ENCODE measurements around the gene SPATA24. TPM values are rescaled to one million over a fixed set of nuclear protein-coding genes. Genes with fewer than 3 reads are reported as not detected.

SPATA24 gene
- polyA plus RNA-seq, 2 of the 4 experiments (the other 2 are of a cell fraction) = 5.7 to 6.9 TPM

DNA sequence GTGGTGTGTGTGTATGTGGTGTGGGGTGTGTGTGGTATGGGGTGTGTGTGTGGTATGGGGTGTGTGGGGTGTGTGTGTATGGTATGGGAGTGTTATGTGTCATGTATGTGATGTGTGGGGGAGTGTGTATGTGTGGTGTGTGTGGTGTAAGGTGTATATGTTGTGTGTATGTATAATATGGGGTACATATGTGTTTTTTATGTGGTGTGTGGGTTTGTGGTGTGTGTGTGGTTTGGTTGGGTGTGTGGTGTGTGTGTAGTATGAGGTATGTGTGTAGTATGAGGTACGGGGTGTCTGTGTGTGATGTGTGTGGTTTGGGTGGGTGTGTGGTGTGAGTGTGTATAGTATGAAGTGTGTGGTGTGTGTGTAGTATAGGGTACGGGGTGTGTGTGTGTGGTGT is 47.3 kb upstream of the SPATA24 start:
- no peak for ATAC-seq
- CTCF ChIA-PET = interaction anchor here (0.7 to 1.0 kb wide), 2 partner anchors 20 to 34 kb away, joined by 4 read pairs; no protein-coding TSS in a partner anchor
- Histone ChIP-seq H3K4me3 (no peak overlapping the region), H3K4me2 (no peak overlapping the region), H3K9me3 (no peaks in the 10 kb centered on the region), H3K27ac (no peak overlapping the region), H3K4me1 (no peaks in the 10 kb centered on the region)
- TF ChIP-seq, protein P1, sequence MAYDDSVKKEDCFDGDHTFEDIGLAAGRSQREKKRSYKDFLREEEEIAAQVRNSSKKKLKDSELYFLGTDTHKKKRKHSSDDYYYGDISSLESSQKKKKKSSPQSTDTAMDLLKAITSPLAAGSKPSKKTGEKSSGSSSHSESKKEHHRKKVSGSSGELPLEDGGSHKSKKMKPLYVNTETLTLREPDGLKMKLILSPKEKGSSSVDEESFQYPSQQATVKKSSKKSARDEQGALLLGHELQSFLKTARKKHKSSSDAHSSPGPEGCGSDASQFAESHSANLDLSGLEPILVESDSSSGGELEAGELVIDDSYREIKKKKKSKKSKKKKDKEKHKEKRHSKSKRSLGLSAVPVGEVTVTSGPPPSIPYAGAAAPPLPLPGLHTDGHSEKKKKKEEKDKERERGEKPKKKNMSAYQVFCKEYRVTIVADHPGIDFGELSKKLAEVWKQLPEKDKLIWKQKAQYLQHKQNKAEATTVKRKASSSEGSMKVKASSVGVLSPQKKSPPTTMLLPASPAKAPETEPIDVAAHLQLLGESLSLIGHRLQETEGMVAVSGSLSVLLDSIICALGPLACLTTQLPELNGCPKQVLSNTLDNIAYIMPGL (CRISPR knock-in tag; IDR thresholded peaks at IDR 0.05; ENCODE audit: borderline replicate concordance) = no peak
- TF ChIP-seq SMC3 (IDR thresholded peaks at IDR 0.05) (no peak), POLR2AphosphoS2 (conservative IDR thresholded peaks at IDR 0.05; ENCODE audit: low read length) (no peak), NPAS2 (CRISPR knock-in tag; IDR thresholded peaks at IDR 0.05; ENCODE audit: borderline replicate concordance) (no peak), CEBPB (IDR thresholded peaks at IDR 0.05) (no peak), TP53 (CRISPR knock-in tag; IDR thresholded peaks at IDR 0.05) (no peak), RARB (CRISPR knock-in tag; IDR thresholded peaks at IDR 0.05) (no peak), FOSL2 (IDR thresholded peaks at IDR 0.05) (no peak), FOSL2 (CRISPR knock-in tag; IDR thresholded peaks at IDR 0.05) (no peak), CBX8 (IDR thresholded peaks at IDR 0.05) (no peak), ESRRA (IDR thresholded peaks at IDR 0.05; ENCODE audit: borderline replicate concordance, low read length) (no peak), MYC (IDR thresholded peaks at IDR 0.05; ENCODE audit: borderline replicate concordance, low read length) (no peak), PHF8 (IDR thresholded peaks at IDR 0.05; ENCODE audit: borderline replicate concordance, low read depth) (no peak), HOXA7 (CRISPR knock-in tag; IDR thresholded peaks at IDR 0.05) (no peak)
- TF ChIP-seq, protein P2, sequence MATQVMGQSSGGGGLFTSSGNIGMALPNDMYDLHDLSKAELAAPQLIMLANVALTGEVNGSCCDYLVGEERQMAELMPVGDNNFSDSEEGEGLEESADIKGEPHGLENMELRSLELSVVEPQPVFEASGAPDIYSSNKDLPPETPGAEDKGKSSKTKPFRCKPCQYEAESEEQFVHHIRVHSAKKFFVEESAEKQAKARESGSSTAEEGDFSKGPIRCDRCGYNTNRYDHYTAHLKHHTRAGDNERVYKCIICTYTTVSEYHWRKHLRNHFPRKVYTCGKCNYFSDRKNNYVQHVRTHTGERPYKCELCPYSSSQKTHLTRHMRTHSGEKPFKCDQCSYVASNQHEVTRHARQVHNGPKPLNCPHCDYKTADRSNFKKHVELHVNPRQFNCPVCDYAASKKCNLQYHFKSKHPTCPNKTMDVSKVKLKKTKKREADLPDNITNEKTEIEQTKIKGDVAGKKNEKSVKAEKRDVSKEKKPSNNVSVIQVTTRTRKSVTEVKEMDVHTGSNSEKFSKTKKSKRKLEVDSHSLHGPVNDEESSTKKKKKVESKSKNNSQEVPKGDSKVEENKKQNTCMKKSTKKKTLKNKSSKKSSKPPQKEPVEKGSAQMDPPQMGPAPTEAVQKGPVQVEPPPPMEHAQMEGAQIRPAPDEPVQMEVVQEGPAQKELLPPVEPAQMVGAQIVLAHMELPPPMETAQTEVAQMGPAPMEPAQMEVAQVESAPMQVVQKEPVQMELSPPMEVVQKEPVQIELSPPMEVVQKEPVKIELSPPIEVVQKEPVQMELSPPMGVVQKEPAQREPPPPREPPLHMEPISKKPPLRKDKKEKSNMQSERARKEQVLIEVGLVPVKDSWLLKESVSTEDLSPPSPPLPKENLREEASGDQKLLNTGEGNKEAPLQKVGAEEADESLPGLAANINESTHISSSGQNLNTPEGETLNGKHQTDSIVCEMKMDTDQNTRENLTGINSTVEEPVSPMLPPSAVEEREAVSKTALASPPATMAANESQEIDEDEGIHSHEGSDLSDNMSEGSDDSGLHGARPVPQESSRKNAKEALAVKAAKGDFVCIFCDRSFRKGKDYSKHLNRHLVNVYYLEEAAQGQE (IDR thresholded peaks at IDR 0.05) = no peak
- TF ChIP-seq, protein P3, sequence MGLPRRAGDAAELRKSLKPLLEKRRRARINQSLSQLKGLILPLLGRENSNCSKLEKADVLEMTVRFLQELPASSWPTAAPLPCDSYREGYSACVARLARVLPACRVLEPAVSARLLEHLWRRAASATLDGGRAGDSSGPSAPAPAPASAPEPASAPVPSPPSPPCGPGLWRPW (IDR thresholded peaks at IDR 0.05) = no peak
- TF ChIP-seq, protein P4, sequence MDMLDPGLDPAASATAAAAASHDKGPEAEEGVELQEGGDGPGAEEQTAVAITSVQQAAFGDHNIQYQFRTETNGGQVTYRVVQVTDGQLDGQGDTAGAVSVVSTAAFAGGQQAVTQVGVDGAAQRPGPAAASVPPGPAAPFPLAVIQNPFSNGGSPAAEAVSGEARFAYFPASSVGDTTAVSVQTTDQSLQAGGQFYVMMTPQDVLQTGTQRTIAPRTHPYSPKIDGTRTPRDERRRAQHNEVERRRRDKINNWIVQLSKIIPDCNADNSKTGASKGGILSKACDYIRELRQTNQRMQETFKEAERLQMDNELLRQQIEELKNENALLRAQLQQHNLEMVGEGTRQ (IDR thresholded peaks at IDR 0.05) = no peak
- POLR2A ChIA-PET = no interaction called here
- no peak for DNase-seq (ENCODE audit: low read depth in 1 of 2, low spot score in 1 of 2)
- 49% methylated on average over 2 of the region's 2 CpGs for WGBS (ENCODE audit: missing lambda C conversion rate)
- no peak for FAIRE-seq

DNA sequence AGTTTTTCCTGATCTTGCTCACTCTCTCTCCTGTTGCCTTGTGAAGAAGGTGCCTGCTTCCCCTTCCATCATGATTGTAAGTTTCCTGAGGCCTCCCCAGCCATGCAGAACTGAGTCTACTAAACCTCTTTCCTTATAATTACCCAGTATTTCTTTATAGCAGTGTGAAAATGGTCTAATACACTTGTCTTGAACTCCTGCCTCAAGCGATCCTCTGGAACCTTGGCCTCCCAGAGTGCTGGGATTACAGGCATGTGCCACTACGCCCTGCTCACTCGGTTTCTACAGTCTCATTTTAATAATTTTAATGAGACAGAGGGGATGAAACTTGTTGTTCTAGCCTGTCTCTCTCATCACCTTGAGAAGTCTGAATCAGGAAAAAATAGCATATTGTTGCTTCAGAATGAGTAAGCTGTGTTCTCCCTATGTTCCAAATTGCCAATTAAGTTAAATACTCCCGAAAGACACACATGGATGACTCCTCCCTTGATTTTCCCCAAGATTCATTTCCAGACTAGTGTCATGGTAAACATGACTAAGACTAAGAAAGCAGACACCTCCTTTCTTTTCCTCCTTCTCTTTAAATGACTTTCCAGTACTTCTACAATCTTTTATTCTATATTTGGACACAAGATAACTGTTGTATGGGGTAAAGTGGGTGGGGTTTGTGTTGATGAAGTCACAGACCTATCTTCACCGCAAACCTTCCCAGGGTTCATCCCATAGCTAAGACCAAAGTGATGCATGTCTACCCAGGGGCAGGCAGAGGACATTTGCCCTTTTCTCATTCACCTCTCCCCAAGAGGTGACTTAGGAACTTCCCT is 43.3 kb upstream of the SPATA24 start:
- Histone ChIP-seq H3K9me3 (no peaks in the 10 kb centered on the region), H3K4me3 (no peak overlapping the region), H3K4me1 (no peaks in the 10 kb centered on the region), H3K4me2 (no peak overlapping the region), H3K27ac (no peak overlapping the region)
- no peak for ATAC-seq
- DNase-seq (ENCODE audit: low read depth in 1 of 2, low spot score in 1 of 2) = no peak
- ChIA-PET CTCF (interaction anchor here (0.6 kb wide), 1 partner anchor 633 kb away, joined by 5 read pairs; no protein-coding TSS in a partner anchor), POLR2A (no interaction called here)
- WGBS (ENCODE audit: missing lambda C conversion rate) = 66% methylated on average over 5 of the region's 5 CpGs
- no peak for FAIRE-seq
- TF ChIP-seq, protein P2 (IDR thresholded peaks at IDR 0.05) = no peak
- no peak for TF ChIP-seq FOXS1 (CRISPR knock-in tag; IDR thresholded peaks at IDR 0.05)
- TF ChIP-seq BHLHE40 (IDR thresholded peaks at IDR 0.05; ENCODE audit: low read depth, low read length) = no peak
- no peak for TF ChIP-seq PHF8 (IDR thresholded peaks at IDR 0.05; ENCODE audit: borderline replicate concordance, low read depth)
- TF ChIP-seq NR3C1 (IDR thresholded peaks at IDR 0.05) = no peak
- no peak for TF ChIP-seq HEYL (CRISPR knock-in tag; IDR thresholded peaks at IDR 0.05)
- TF ChIP-seq, protein P5, sequence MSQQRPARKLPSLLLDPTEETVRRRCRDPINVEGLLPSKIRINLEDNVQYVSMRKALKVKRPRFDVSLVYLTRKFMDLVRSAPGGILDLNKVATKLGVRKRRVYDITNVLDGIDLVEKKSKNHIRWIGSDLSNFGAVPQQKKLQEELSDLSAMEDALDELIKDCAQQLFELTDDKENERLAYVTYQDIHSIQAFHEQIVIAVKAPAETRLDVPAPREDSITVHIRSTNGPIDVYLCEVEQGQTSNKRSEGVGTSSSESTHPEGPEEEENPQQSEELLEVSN (IDR thresholded peaks at IDR 0.05; ENCODE audit: borderline replicate concordance, low read depth) = no peak
- TF ChIP-seq HOXB13 (CRISPR knock-in tag; IDR thresholded peaks at IDR 0.05; ENCODE audit: low read depth) = no peak
- no peak for TF ChIP-seq EHF (CRISPR knock-in tag; IDR thresholded peaks at IDR 0.05)
- no peak for TF ChIP-seq FOSL2 (IDR thresholded peaks at IDR 0.05)
- no peak for TF ChIP-seq FOSL2 (CRISPR knock-in tag; IDR thresholded peaks at IDR 0.05)
- no peak for TF ChIP-seq POLR2AphosphoS2 (conservative IDR thresholded peaks at IDR 0.05; ENCODE audit: low read length)
